Activated CD8-positive, alpha-beta memory T cell treated with anti-CD3 and anti-CD28 coated beads for 1 hour (primary cell): ENCODE data around the gene KRR1.
"Not testable (repeated sequence)": the region's sequence is repeated elsewhere in the genome, so short reads cannot be mapped to it uniquely, and the experiment has no call there.

Experiments
- DNase-seq, 2 donors: peaks; one replicate each; pipeline ENCODE4 v3.0.0-alpha.2; 2020; ENCODE audit warnings: low read depth in 1 of 2; ENCODE audit errors: extremely low read depth in 1 of 2

KRR1 gene

GRCh38 chr12:75479963-75480461, 31.4 kb downstream of the KRR1 start:
- DNase-seq, result no peak

GRCh38 chr12:75478116-75478794, 33.2 kb downstream of the KRR1 start:
- no peak for DNase-seq

GRCh38 chr12:75477137-75477536, 34.3 kb downstream of the KRR1 start:
- no peak for DNase-seq

DNA sequence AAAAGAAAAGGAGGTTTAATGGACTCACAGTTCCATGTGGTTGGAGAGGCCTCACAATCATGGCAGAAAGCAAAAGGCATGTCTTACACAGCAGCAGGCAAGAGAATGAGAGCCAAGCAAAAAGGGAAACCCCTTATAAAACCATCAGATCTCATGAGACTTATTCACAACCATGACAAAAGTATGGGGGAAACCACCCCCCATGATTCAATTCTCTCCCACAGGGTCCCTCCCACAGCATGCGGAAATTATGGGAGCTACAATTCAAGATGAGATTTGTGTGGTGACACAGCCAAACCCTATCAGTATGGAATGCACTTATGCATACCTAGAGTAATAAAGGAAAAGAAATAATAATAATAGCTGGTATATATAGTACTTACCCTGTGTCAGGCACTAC, 35.3 kb downstream of the KRR1 start:
- no peak for DNase-seq

- DNase-seq, result no peak
These were observed 37.3 kb downstream of the KRR1 start for GRCh38 chr12:75474116-75474515.

- DNase-seq, result no peak
These were observed 39.2 kb downstream of the KRR1 start for GRCh38 chr12:75471902-75472890.

DNA sequence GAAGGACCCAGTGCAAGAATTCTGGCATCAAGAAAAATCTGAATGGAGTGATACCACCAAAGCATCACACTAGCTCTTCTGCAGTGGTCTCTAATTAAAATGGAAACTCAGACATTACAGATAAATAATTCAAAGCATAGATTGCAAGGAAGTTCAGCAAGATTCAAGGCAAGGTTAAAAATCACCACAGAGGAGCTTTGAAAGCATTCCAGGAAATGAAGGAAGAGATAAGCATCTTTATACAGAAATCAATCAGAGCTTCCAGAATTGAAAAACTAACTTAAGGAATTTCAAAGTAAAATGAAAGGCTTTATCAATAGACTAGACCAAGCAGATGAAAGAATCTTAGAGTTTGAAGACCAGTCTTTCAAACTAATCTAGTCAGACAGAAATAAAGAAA, 51.2 kb downstream of the KRR1 start:
- no peak for DNase-seq

DNA sequence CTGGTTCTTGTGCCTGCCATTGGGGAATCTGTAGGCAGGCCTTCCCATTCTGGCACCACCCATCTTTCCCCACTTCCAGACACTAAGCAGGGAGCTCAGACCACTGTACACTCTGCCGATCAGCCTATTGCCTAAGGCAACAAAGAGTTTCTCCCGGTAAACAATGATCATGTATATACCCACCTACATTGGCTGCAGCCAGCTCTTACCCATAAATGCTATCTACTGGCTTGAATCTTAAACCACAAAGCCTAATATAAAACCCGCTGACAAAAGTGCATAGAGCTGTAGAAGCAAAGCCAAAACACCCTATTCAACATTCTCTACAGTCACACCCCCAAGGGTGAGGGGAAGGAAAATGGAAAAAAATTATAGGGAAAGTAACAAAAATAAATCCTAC, 51.7 kb downstream of the KRR1 start:
- no peak for DNase-seq

GRCh38 chr12:75457866-75458265, 53.5 kb downstream of the KRR1 start:
- not testable (repeated sequence) for DNase-seq

DNA sequence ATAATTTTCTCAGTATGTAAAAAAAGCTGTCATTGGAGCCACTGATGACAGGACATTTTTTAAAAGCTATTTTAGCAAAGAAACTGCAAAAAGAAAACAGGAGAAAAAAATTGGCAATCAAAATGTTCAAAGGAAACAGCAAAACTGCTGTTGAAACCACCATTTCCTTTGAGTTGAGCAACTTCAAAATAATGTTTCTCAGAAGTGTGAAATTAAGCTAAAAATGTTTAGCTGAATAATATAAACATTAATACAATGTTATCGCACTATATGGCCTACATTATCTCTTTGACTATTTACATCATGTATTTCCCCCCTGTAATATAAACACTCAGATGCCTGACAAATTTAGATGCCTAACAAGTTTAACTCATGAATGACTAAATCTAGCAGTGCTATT, 54.2 kb downstream of the KRR1 start:
- DNase-seq, result no peak

DNA sequence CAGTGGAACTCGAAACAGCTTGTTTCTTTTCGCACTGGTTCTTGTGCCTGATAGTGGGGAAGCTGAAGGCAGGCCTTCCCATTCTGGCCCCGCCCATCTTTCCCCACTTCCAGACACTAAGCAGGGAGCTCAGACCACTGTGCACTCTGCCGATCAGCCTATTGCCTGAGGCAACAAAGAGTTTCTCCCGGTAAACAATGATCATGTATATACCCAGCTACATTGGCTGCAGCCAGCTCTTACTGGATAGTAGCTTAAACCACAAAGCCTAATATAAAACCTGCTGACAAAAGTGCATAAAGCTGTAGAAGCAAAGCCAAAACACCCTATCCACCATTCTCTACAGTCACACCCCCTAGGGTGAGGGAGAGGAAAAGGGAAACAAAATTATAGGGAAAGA, 55.6 kb downstream of the KRR1 start:
- no peak for DNase-seq

DNA sequence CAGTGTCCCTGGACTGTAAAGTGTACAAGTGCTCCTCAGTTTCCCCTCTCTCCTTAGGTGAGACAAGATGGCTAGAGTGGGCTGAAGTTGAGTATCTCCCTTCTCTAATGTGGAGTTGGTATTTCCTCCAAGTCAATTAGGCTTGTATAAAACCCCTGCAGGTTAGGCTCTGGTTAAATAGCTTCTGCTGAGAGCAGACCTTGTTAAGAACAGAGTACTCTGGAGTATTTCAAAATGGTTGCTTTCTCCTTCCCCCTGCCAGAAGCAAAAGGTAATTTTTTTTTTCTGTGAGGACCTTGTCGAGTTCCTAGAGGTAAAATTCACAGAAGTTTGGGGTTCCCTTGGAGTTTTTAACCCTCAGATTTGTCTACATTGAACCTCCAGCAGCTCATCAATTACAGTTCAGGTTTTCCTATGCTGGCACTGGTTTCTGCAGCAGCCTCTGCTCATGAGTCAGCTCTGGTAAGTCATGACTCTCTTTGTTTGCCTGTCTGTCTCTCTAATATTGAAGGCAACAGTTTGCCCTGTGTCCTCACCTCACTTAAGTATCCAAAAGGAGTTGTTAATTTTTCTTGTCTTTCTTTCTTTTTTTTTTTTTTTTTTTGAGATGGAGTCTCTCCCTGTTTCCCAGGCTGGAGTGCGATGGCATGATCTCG, 58.6 kb downstream of the KRR1 start:
- no peak for DNase-seq

DNA sequence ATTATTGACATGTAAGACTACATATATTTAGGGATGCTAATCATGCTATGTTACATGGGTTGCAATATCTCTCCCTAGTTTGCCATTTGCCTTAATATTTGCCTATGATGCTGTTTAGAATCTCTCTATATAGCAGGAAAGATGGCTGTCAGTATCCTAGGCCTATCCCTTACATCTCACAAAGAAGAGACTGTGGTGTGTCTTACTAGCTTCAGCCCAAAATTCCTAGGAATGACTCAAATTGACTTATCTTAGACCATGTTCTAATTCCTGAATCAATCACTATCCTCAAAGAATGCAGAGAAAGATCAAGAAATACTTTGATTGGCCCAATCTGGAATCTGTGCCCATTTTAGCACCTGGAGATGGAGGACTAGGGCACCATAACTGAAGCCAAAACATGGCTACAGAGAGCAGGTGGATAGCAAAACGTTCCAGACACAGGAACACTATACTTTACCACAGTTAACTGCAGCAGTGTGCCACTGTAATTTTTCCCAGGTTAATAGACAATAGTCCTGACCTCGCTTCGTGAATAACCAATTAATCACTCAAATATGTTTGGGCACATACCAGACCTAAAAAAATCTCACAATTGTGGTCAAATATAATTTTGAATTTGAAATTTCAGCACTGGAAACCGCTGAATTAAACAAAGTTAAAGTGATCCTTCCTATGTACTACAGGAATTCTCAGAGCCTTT, 63.6 kb downstream of the KRR1 start:
- no peak for DNase-seq

GRCh38 chr12:75446857-75447256, 64.6 kb downstream of the KRR1 start:
- DNase-seq, result no peak

GRCh38 chr12:75445137-75445507, 66.3 kb downstream of the KRR1 start:
- not testable (repeated sequence) for DNase-seq

DNA sequence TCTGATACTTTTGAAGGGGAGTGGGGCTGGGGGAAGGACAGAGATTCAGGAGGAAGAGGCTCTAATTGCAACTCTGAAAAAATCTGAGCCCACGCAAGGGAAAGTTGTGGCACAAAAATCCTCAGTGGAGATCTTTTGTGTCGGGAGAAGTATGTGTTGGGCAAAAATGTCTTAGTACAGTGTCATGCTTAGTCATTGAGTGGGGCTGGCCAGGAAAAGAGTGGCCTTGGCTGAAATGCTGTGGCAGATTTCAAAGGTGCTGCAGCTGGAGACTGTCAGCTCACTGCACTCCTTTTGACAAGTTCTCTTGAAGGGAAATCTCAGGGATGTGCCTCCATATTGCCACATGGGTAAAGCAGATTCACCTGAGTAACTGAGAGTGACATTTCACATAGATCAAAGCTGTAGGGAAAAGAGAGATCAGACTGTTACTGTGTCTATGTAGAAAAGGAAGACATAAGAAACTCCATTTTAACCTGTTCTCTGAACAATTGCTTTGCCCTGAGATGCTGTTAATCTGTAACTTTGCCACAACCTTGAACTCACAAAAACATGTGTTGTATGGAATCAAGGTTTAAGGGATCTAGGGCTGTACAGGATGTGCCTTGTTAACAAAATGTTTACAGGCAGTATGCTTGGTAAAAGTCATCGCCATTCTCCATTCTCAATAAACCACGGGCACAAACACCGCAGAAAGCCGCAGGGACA, 66.8 kb downstream of the KRR1 start:
- DNase-seq, result no peak

GRCh38 chr12:75443709-75444108, 67.7 kb downstream of the KRR1 start:
- DNase-seq, result no peak

DNA sequence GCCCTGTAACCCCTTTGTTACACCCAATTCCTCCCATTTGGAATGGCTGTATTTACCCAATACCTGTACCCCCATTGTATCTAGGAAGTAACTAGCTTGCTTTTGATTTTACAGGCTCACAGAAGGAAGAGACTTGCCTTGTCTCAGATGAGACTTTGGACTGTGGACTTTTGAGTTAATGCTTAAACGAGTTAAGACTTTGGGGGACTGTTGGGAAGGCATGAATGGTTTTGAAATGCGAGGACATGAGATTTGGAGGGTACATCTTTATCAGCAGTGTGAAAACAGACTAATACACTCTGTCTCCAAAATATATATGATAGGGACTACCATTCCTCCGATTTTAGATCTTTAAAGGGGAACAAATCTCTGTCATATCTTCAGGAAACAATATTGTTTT, 69.0 kb downstream of the KRR1 start:
- DNase-seq, result not testable (repeated sequence)

- not testable (repeated sequence) for DNase-seq
These were observed 69.5 kb downstream of the KRR1 start for GRCh38 chr12:75441687-75442449.
